Embryonic facial prominence (tissue), 1 donor: ENCODE measurements around the gene ARAF.

Experiments used
- DNase-seq: peaks from one replicate; pipeline ENCODE4 v3.0.0-alpha.2; 2016; ENCODE audit errors: extremely low spot score

The ARAF gene

DNA sequence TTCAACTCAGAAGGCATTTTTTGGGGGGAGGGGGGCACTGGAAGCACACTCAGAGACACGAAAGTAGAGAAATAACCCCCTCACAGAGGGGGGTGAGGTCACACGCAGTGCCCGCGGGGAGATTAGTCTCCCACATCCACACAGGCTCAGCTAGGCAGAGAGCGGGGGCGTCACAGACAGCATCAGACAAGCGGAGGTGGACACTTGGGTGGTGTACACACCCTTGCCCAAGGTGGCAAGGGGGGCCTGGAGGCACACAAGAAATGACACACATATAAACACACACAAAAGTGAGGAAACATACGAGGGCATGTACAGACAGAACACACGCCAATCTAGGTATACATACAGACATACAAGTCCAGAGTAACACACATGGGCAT lies 59.3 kb downstream of the ARAF start:
- no peak for DNase-seq
